Measurements from ENCODE around the gene UCMA.

DNA sequence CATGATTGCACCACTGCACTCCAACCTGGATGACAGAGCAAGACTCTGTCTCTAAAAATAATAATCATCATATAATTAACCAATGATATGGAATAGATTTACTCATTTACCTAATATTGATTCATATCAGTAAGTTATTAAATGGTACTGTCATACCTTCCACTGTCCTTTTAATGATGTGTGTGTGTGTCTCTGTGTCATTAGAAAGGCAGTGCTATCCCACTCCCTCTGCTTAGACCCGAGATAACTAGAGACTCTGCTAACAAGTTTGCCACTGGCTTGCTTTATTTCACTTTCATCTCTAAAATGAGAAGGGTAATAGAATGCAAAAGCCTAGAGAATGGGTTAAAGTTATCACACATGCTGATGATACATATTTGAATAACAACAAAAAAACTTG is 51.8 kb downstream of the UCMA start:
- TF ChIP-seq TCF12 (IDR thresholded peaks at IDR 0.05; ENCODE audit: low read depth) (no peak), CEBPB (IDR thresholded peaks at IDR 0.05) (no peak), CREB1 (IDR thresholded peaks at IDR 0.05; ENCODE audit: low read depth) (no peak), EP300 (IDR thresholded peaks at IDR 0.05; ENCODE audit: borderline replicate concordance) (no peak)
